Activated T-helper 9 cell treated with anti-CD3 and anti-CD28 coated beads, Interleukin-2, amount 50 U/mL, for 16 hours (primary cell): ENCODE measurements around the gene SAFB.

Source experiments
- DNase-seq: peaks from one replicate; pipeline ENCODE4 v3.0.0-alpha.2; 2020; ENCODE audit warnings: low read depth

SAFB gene

DNA sequence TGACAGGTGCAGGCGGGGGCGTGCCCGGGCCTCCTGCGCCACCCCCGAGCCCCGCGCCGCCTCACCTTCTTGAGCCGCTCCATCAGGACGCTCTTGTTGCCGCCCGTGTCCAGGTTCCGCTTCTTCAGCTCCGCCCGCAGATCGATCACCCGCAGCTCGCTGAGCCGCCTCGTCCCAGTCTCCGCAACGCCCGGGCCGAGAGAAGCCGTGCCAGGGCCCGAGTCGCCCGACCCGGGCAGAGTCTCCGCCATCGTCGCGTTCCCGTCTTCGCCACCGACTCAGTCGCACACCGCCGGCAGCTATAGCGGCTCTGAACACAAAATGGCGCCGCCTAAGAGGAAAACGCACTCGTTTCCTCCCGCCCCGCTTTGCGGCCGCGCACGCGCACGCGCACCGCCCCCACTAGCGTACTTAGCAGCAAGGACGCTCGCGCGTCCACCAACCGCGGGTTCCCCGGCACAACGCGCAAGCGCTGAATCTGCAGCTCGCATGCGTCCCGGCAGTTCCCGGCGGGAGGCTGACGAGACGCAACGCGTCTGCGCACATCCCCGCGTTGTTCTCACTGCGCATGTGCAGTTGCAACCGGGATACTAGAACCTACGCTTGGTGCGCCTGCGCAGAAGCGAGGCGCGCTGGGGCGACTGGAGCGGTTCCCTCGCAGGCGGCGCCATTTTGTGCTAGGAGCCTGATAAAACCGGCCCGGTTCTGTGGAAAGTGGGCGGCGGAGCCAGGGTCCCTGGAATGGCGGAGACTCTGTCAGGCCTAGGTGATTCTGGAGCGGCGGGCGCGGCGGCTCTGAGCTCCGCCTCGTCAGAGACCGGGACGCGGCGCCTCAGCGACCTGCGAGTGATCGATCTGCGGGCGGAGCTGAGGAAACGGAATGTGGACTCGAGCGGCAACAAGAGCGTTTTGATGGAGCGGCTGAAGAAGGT lies at the start of gene SAFB, which contains the start of gene SAFB2:
TSS of gene SAFB (plus strand) at position 619 of the 932 bp plus-strand sequence. CDS start at position 742, 123 bp downstream.
TSS of gene SAFB2 (minus strand) at position 312 of the 932 bp plus-strand sequence. CDS start at position 251, 61 bp downstream.
- peak; percentile 99 for DNase-seq

DNA sequence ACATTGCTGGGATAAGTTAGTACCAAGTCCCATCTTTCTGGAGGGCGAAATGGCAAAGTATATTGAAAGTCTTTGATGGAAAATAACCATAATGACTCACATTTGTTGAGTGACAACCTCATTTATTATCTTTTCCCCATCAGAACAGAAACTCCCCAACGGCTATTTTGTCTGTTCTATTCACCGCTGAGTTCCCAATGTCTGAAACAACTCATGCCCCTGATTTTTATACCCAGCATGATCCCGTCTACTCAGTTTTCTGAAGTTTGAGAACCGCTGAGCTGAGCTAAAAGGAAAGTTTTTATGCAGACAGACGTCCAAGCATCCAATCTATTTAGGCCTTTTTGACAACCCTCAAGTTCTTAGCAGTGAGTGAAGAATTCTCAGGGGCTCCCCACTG lies 47.3 kb upstream of the SAFB start:
- no peak for DNase-seq

DNA sequence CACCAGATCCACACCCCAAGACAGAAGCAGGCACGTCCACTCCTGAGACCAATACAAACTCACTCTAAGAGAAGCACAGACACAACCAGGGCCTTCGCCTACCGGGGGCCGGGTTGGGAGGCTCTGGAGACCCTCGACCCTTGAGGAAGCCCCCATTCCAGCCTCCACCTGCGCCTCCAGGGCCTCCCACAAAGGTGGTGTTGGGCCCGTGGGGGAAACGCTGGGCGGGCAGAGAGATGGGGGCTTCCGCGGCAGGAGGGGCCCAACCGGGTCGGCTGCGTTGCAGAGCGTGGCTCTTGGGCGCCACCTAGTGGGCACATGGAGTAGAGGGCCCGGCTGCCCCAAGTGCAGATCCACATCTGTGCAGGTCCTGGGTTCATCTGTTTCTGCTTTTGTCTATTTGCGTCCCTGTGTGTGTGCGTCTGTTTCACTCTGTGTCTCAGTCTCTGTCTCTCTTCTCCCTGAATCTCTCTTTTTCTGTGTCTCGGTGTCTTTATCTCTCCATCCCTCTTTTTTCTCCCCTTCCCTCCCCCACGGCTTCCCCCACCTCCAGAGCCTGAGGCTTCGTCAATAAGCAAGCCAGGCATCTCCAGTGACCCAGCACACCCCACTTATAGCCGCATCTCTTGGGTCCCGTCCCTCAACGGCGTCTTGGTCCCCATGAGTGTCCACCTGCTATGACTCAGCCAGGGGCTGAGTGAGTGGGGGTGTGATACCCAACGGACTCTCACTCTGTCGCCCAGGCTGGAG lies 44.6 kb upstream of the SAFB start:
- peak; percentile 54 for DNase-seq

DNA sequence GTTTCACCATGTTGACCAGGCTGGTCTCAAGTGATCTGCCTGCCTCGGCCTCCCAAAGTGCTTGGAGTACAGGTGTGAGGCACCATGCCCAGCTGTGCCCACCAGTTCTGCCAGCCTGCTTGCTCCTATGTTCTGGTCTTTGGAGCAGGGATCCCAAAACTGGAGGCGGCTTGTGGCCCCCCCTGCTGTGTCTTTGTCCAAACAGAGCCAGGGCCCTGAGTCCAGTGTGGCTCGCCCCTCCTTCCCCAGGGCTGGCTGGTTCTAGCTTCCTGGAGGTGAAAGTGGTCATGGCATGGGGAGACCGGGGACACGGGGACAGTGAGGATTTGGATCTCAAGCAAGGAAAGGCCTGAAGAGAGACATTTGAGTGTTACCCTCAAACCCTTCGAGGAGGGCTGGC lies 43.6 kb upstream of the SAFB start:
- no peak for DNase-seq

DNA sequence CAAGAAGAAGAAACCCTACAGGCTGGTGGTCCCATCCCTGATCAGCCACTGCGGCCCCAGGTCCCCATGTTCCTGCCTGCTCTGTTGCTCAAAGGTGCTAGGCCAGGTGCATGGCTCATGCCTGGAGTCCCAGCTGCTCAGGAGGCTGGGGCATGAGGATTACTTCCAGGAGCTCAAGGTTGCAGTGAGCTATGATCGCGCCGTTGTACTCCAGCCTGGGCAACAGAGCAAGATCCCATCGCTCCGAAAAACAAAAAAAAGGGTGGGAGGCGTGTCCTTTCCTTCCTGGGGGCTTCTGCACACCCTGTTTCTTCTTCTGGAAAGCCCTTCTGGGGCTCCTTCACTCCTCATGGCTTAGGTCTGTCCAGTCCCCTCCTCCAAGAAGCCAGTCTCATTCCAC lies 43.2 kb upstream of the SAFB start:
- no peak for DNase-seq

- DNase-seq, result no peak
Measured at GRCh38 chr19:5580161-5580571, 42.7 kb upstream of the SAFB start.

DNA sequence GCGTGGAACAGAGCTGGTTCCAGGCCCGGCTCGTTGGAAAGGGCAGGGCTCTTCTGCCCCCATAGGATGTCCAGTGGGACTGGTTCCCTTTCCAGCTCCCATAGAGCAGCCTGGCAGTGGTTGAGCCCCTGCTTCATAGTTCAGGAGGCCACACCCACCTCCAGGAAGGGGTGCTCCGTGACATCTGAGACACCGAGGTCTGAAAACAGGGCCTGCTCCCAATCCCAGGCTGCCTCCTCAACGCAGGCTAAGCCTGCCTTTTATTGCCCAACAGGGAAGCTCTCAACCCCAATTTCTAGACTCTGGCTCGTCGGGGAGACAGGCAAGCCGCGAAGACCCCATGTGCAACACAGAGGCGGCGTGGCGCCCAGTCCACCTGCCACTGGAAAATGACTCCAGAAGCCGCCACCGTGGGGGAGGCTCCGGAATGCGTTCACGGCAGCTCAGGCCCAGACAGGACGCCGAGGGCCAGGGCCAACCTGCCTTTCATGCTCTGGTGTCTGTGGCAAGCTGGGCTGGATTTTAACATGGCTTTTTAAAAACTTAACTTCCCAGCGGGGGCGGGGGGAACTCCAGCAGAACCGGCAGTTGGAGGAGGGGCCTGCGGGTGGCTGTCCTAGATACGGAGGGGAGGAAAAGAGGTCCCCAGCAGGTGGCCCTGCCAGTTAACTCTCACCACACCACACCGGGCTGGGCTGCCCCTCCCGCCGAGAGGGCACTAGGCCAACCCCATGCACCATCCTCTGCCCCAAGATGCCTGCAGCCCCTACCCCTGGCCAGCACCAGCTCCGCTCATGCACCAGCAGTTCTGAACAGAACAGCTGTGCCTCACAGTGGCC lies 37.2 kb upstream of the SAFB start:
- peak; percentile 34 for DNase-seq

- DNase-seq, result no peak
Measured at GRCh38 chr19:5586300-5587070, 36.4 kb upstream of the SAFB start.

DNA sequence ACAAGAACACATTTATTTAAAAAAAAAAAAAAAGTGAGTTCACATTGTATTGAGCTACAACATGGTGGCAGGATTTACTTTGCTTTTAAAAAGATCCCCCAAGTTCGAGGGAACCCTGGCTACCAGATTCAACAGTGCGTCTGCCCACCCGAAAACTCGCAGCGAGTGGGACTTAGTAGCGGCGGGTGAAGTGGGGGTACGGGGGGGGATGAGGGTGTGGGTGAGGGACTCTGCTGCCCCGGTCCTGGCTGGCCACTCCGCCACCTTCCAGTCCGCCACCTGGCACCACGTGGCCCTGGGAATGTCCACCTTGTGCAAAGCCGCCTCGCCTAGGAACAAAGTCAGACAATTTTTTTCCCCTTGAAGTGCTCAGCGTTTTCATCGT lies 35.8 kb upstream of the SAFB start:
- no peak for DNase-seq

- no peak for DNase-seq
Measured at GRCh38 chr19:5587661-5588060, 35.2 kb upstream of the SAFB start.

DNA sequence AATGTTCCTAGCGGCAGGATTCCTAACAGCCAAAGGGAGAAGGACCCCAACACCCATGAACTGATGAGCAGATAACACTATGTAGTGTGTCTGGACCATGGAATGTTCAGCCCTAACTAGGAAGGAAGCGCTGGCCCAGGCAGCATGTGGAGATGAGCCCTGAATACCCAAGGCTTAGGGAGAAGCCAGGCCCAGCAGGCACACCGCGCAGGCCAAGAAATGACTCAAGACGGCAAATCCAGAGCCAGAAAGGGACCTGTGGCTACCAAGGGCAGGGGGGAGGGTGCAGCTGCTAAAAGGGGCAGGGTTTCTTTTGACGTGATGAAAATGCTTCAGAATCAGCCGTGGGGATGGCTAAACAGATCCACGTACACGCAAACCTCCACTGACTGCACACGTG lies 34.4 kb upstream of the SAFB start:
- DNase-seq, result no peak

DNA sequence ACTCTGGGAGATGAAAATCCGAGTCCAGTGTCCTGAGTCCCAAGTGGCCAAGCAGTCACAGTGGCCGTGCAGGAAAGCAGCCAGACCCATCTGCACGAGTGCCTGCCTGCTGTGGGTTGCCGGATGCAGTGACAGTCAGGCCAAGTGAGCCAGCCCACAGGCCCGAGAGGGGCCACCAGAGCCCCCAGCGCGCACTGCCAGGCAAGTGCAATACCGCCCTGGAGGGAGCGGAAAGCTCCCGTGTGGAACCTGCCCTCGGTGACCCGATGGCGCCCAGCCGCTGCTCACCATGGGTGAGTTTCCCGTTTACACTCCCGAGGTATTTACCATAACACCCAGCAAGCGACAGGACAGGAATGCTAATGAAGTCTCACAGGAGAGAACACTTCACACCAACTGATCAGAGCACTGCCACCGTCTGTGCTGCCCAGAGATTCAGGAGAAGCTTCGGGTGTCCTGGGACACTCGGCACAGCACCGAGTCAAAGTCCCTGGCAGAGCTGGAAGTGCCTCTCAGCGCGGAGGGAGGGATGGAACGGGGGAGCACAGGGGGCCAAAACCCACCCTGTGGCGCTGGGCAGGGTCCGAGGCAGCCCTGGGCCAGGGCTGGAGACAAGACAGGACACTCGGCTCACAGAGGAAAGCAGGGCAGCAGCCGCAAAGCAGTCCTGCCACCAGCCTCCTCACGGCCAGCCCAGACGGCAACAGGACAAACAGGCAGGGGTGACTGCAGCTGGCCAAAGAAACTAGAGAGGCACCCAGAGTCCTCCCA lies 33.8 kb upstream of the SAFB start:
- no peak for DNase-seq

DNA sequence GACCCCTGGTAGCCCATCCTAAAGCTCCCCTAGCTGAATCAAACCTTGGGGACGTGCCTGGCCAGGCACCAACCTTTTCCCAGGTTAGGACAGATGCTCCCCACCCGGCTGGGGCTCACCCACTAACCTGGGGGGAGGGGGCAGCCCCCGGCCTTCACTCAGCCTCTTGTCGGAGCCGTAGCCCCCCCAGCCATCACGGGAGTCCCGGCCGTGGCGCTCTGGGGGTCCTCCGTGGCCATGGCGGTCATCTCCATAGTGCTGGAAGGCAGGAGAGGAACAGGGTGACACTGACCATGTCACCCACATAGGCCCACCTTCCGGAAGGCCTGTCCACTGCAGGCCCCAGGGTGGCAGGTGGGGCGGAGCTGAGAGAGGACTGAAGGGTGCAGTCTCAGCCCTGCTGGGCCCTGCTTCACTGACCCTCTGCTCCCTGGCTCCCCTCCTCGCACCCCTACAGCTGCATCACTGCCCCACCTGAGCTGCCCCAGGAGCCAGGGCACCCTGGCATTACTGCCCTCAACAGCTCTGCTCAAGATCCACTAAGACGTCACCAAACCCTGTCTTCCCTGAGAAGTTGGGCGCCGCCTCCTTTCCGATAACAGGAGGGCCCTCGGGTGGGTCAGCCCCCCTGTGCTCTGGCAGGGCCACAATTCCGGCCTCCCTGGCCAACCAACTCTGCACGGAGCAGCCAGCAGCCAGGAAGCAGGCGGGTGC lies 32.6 kb upstream of the SAFB start:
- no peak for DNase-seq

DNA sequence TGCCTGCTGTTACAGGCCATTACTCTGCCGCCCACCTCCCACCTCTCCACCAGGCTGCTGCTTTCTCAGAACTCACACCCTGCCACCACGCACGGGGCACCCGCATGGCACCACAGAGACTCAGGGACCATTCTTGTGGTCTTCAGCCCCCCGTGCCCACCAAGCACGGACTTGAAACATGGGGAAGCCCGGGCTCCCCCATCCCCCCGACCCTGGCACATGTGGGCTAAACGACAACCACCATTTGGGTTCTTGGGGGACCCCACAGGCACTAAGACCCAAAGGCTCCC lies 32.1 kb upstream of the SAFB start:
- no peak for DNase-seq

GRCh38 chr19:5591476-5591875 lies 31.4 kb upstream of the SAFB start:
- no peak for DNase-seq

GRCh38 chr19:5592531-5593342 lies 30.1 kb upstream of the SAFB start:
- DNase-seq, result no peak

DNA sequence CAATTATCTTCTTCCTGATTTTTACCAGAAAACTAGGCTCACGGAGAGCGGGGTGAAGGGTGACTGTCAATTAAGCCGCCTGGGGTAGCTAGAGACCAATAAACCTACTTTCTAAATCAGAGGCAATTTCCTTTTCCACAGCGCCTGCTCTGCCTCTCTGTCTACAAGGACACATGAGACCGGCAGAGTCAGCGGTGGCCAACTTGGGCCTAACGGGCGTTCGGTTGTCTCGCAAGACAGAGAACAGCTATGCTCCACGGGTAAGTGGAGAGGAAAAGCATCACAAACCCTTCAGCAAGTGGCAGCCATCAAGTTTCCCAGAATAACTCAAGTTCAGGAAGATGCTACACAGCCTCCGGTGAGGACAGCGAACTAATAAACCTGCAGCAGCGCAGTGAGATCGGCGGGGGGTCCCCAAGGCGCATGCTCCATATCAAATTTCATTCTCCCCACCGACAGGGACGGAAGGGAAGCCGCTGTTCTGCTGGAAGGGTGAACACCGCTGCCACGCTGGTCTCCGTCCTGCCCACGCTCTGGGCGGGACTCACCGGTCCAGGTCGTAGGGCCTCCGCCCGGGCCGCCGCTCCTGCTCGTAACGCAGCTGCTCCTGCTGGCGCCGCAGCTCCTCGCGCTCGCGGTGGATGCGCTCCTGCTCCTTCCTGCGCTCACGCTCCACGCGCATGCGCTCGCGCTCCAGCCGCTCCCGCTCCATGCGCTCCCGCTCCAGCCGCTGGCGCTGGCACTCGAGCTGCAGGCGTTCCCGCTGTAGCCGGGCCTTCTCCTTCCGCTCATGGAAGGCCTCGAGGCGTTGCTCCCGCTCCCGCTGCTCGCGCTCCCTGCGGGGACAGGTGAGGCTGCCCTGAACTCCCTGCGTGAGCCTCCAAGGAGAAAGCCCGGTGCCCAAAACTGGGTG lies 29.3 kb upstream of the SAFB start:
- no peak for DNase-seq

- DNase-seq, result no peak
Measured at GRCh38 chr19:5594521-5594950, 28.3 kb upstream of the SAFB start.
